PC-3 (cell line): Measurements from ENCODE around the gene EFHC1. TPM values are rescaled to one million over a fixed set of nuclear protein-coding genes. Genes with fewer than 3 reads are reported as not detected.

Source experiments
- ATAC-seq: fragments of 200-7000 bp; cut with Tn5 transposase; 2 replicates; pipeline ENCODE4 v1.9.1; 2020; ENCODE audit warnings: mild to moderate bottlenecking, moderate library complexity
- BruUV-seq: library from RNA; stranded (reverse); fragments of 400-500 nt; replicated peaks from 2 replicates; lab custom pipeline; 2021; lab: Mats Ljungman, UMichigan
- CTCF ChIA-PET: fragments of 300-600 bp; sonication (Branson Sonifier 250); formaldehyde crosslinking; loops from one replicate; lab custom pipeline; 2022; ENCODE audit warnings: antibody characterized with exemption; lab: Charles Lee
- POLR2A ChIA-PET: fragments of 300-600 bp; sonication (Branson Sonifier 250); formaldehyde crosslinking; loops from one replicate; lab custom pipeline; 2022; ENCODE audit warnings: antibody characterized with exemption; ENCODE audit not compliant: unreplicated experiment; lab: Charles Lee
- DNase-seq: peaks from one replicate; pipeline ENCODE4 v3.0.0-alpha.2; 2015
- H2AFZ ChIP-seq: fragments of 300-600 bp; sonication (generic); 2 replicates; pipeline ENCODE4 v1.6.0; 2016; ENCODE audit warnings: antibody characterized with exemption, low read length
- H3F3A ChIP-seq: fragments of 300-600 bp; sonication (generic); one replicate; pipeline ENCODE4 v1.6.0; 2017; ENCODE audit warnings: antibody characterized with exemption, low read length, control low read depth, mild to moderate bottlenecking; ENCODE audit not compliant: unreplicated experiment
- H3K27ac ChIP-seq: fragments of 300-600 bp; sonication (generic); 2 replicates; pipeline ENCODE4 v1.5.1; 2016; ENCODE audit warnings: mild to moderate bottlenecking, low read length
- H3K27me3 ChIP-seq: fragments of 300-600 bp; sonication (generic); 2 replicates; pipeline ENCODE4 v1.6.1; 2016; ENCODE audit warnings: low read length, mixed read lengths
- H3K36me3 ChIP-seq: fragments of 300-600 bp; sonication (generic); 2 replicates; pipeline ENCODE4 v1.6.1; 2016; ENCODE audit warnings: low read depth, mixed run types, low read length, mixed read lengths
- H3K4me1 ChIP-seq: fragments of 300-600 bp; sonication (generic); 2 replicates; pipeline ENCODE4 v1.5.1; 2016; ENCODE audit warnings: low read length; ENCODE audit not compliant: insufficient read depth
- H3K4me2 ChIP-seq: fragments of 300-600 bp; sonication (generic); 2 replicates; pipeline ENCODE4 v1.6.0; 2016; ENCODE audit warnings: low read length
- H3K4me3 ChIP-seq: fragments of 300-600 bp; sonication (generic); 2 replicates; pipeline ENCODE4 v1.5.1; 2016; ENCODE audit warnings: mild to moderate bottlenecking, low read length, mixed read lengths
- H3K79me2 ChIP-seq: fragments of 300-600 bp; sonication (generic); 2 replicates; pipeline ENCODE4 v1.6.1; 2017; ENCODE audit warnings: low read length, mixed read lengths
- H3K9ac ChIP-seq: fragments of 300-600 bp; sonication (generic); 2 replicates; pipeline ENCODE4 v1.6.0; 2016; ENCODE audit warnings: mild to moderate bottlenecking, low read length
- H3K9me2 ChIP-seq: fragments of 300-600 bp; sonication (generic); replicated peaks from 2 replicates; pipeline ENCODE4 v1.6.1; 2016; ENCODE audit warnings: mixed run types, low read length, mixed read lengths
- H3K9me3 ChIP-seq: fragments of 300-600 bp; sonication (generic); 2 replicates; pipeline ENCODE4 v1.6.1; 2016; ENCODE audit warnings: low read length, mixed read lengths
- H4K20me1 ChIP-seq: fragments of 300-600 bp; sonication (generic); 2 replicates; pipeline ENCODE4 v1.6.1; 2016; ENCODE audit warnings: low read length, mixed read lengths
- EZH2 ChIP-seq: fragments of 300-600 bp; sonication (generic); IDR thresholded peaks from one replicate; pipeline ENCODE4 v1.6.1; 2017; ENCODE audit warnings: antibody characterized with exemption, mild to moderate bottlenecking, low read length; ENCODE audit not compliant: unreplicated experiment
- EZH2phosphoT487 ChIP-seq: fragments of 300-600 bp; sonication (generic); IDR thresholded peaks from 2 replicates; pipeline ENCODE4 v1.6.1; 2018; ENCODE audit warnings: mild to moderate bottlenecking, antibody characterized with exemption, low read length, borderline replicate concordance
- intact Hi-C: fragments of 100-400 bp; cut with micrococcal nuclease; formaldehyde crosslinking; loops from 2 replicates; pipeline ENCODE4 v1.9.0; 2023
- total RNA-seq: library from RNA; depleted of rRNA; stranded (reverse); fragments of >200 nt; gene quantifications from 2 replicates; pipeline ENCODE4 v1.2.3, GENCODE V29; 2014; rRNA removed
- TF ChIP-seq, protein P1 (sequence below): fragments of 300-600 bp; sonication (generic); conservative IDR thresholded peaks from 2 replicates; pipeline ENCODE4 v1.5.1; 2017; ENCODE audit warnings: antibody characterized with exemption, low read depth, mild to moderate bottlenecking, low read length

Gene EFHC1
- total RNA-seq, 1 experiment from 2014 or later = 22.4 TPM

DNA sequence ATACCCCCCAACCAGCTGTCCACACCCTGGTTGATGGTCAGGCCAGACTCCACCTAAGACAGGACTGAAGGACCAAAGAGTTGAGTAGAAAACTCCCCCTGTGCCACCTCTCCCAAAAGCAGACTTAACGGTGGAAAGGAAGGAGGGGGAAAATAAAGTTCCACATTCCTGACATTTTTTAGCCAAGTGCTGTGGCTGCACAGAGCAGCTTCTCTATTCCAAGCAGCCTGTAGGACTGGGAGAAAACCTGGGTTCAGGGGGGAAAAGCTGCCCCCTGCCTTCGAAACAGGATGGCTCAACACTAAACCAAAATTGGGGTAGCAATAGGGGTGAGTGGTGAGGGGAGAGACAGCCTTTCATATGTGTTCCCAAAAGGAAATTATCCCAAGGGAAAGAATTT lies 153.2 kb downstream of the EFHC1 start:
- Histone ChIP-seq H3K27ac (no peak overlapping the region), H3K4me3 (no peak overlapping the region)
- intact Hi-C loops = no loop called here

More for the DNA sequence above, 153.2 kb downstream of the EFHC1 start:
- CTCF ChIA-PET = no interaction called here
- no peak overlapping the region for H2AFZ ChIP-seq
- H3K9me2 ChIP-seq = no peaks in the 10 kb centered on the region
- H4K20me1 ChIP-seq = peaks cover 9% of the 10 kb centered on the region; the same call in 1 of the 2 replicates
- H3K9ac ChIP-seq = no peak overlapping the region
- H3K36me3 ChIP-seq = no peaks in the 10 kb centered on the region
- H3K4me2 ChIP-seq = peak overlapping the region; percentile 51
- H3F3A ChIP-seq = no peaks in the 10 kb centered on the region
- DNase-seq (peak; percentile 29), ATAC-seq (no peak)
- TF ChIP-seq EZH2 = no peak
- TF ChIP-seq EZH2phosphoT487 = no peak
- TF ChIP-seq, protein P1, sequence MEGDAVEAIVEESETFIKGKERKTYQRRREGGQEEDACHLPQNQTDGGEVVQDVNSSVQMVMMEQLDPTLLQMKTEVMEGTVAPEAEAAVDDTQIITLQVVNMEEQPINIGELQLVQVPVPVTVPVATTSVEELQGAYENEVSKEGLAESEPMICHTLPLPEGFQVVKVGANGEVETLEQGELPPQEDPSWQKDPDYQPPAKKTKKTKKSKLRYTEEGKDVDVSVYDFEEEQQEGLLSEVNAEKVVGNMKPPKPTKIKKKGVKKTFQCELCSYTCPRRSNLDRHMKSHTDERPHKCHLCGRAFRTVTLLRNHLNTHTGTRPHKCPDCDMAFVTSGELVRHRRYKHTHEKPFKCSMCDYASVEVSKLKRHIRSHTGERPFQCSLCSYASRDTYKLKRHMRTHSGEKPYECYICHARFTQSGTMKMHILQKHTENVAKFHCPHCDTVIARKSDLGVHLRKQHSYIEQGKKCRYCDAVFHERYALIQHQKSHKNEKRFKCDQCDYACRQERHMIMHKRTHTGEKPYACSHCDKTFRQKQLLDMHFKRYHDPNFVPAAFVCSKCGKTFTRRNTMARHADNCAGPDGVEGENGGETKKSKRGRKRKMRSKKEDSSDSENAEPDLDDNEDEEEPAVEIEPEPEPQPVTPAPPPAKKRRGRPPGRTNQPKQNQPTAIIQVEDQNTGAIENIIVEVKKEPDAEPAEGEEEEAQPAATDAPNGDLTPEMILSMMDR = no peak
- H3K9me3 ChIP-seq = no peaks in the 10 kb centered on the region
- POLR2A ChIA-PET = no interaction called here
- BruUV-seq = no TSS peak
- H3K27me3 ChIP-seq = no peaks in the 10 kb centered on the region
- H3K4me1 ChIP-seq = peaks cover 33% of the 10 kb centered on the region
- peaks cover 83% of the 10 kb centered on the region for H3K79me2 ChIP-seq

Other genes with a start within 250 kb of the EFHC1 start
- not detected in 2 replicates for gene IL17A, start 234.0 kb upstream of the EFHC1 start, total RNA-seq
- gene IL17F, start 175.8 kb upstream of the EFHC1 start, total RNA-seq = not detected in 2 replicates
- 201 and 203 TPM in 2 replicates for gene MCM3, start 135.6 kb upstream of the EFHC1 start, total RNA-seq
- gene PAQR8, start 58.2 kb upstream of the EFHC1 start, total RNA-seq = 0.44 and 0.46 TPM in 2 replicates
- 17.7 and 19.6 TPM in 2 replicates for gene TRAM2, start 156.7 kb downstream of the EFHC1 start, total RNA-seq